Natural killer cell (primary cell): ENCODE results near the gene ACAA2. TPM values are rescaled to one million over a fixed set of nuclear protein-coding genes. Genes with fewer than 3 reads are reported as not detected.
"Not testable (repeated sequence)": the region's sequence is repeated elsewhere in the genome, so short reads cannot be mapped to it uniquely, and the experiment has no call there.

Experiments used
- ATAC-seq, 3 donors: fragments of 150-1000 bp in 2 of 3; fragments of 200-7000 bp in 1 of 3; cut with Tn5 transposase; 1 replicate in 1 of 3; 2 replicates in 2 of 3; pipeline ENCODE4 v1.10.0; 2021; ENCODE audit warnings: mild to moderate bottlenecking in 2 of 3, moderate library complexity in 2 of 3
- DNase-seq, 2 donors: peaks; one replicate each; pipeline versions ENCODE4 v3.0.0 to v3.0.0-alpha.2; 2013 to 2021; ENCODE audit warnings: mixed read lengths in 1 of 2
- H3K27ac ChIP-seq: one replicate; pipeline ENCODE4 v1.5.1; 2013; ENCODE audit warnings: mild to moderate bottlenecking, low read length
- H3K27me3 ChIP-seq: one replicate; pipeline ENCODE4 v1.6.1; 2013; ENCODE audit warnings: low read length; ENCODE audit not compliant: control insufficient read depth, insufficient read depth
- H3K36me3 ChIP-seq: one replicate; pipeline ENCODE4 v1.6.1; 2013; ENCODE audit warnings: low read length; ENCODE audit not compliant: control insufficient read depth, insufficient read depth
- H3K4me1 ChIP-seq: one replicate; pipeline ENCODE4 v1.6.1; 2013; ENCODE audit warnings: low read length; ENCODE audit not compliant: control insufficient read depth, insufficient read depth
- H3K4me3 ChIP-seq: one replicate; pipeline ENCODE4 v1.5.1; 2013; ENCODE audit warnings: low read length
- H3K9me3 ChIP-seq: one replicate; pipeline ENCODE4 v1.6.1; 2013; ENCODE audit warnings: low read length; ENCODE audit not compliant: control insufficient read depth, insufficient read depth
- H3K27ac Mint-ChIP-seq, 2 donors: one replicate each; pipeline ENCODE4 v1.8.0; 2022; ENCODE audit warnings: mild to moderate bottlenecking in 2 of 2, mixed read lengths in 2 of 2, moderate library complexity in 1 of 2
- H3K27me3 Mint-ChIP-seq, 2 donors: one replicate each; pipeline ENCODE4 v1.8.0; 2022; ENCODE audit warnings: low read depth in 2 of 2, mixed read lengths in 2 of 2
- H3K36me3 Mint-ChIP-seq: one replicate; pipeline ENCODE4 v1.8.0; 2022; ENCODE audit warnings: mixed read lengths
- H3K4me1 Mint-ChIP-seq, 2 donors: one replicate each; pipeline ENCODE4 v1.8.0; 2022; ENCODE audit warnings: mixed read lengths in 2 of 2
- H3K4me3 Mint-ChIP-seq: one replicate; pipeline ENCODE4 v1.8.0; 2022; ENCODE audit warnings: mild to moderate bottlenecking, moderate library complexity, mixed read lengths
- H3K9me3 Mint-ChIP-seq, 2 donors: one replicate each; pipeline ENCODE4 v1.8.0; 2022; ENCODE audit warnings: mixed read lengths in 2 of 2
- WGBS: methylation state at CpG from one replicate; pipeline ENCODE4 v1.1.7; 2013; ENCODE audit warnings: missing lambda C conversion rate; ENCODE audit not compliant: insufficient coverage; 5-methylcytosine and 5-hydroxymethylcytosine counted together
- intact Hi-C: fragments of 100-400 bp; cut with micrococcal nuclease; formaldehyde crosslinking; loops from one replicate; pipeline ENCODE4 v1.14.2; 2022
- total RNA-seq, 4 donors: library from RNA; stranded (reverse); fragments of 120-200 nt in 1 of 4; gene quantifications; one replicate each; pipeline versions ENCODE4 v1.2.3 to v1.2.4, GENCODE V29; 2013 to 2022
- TF ChIP-seq, protein P1 (sequence below): fragments of 200-600 bp; IDR thresholded peaks from one replicate; pipeline ENCODE4 v1.8.0; 2022; ENCODE audit warnings: antibody characterized with exemption

Gene ACAA2
- total RNA-seq, 3 donors from 2014 or later (not counting 1 experiment from before 2014, with no cell fraction given): 47.0 to 71.7 (median 59.2) TPM

DNA sequence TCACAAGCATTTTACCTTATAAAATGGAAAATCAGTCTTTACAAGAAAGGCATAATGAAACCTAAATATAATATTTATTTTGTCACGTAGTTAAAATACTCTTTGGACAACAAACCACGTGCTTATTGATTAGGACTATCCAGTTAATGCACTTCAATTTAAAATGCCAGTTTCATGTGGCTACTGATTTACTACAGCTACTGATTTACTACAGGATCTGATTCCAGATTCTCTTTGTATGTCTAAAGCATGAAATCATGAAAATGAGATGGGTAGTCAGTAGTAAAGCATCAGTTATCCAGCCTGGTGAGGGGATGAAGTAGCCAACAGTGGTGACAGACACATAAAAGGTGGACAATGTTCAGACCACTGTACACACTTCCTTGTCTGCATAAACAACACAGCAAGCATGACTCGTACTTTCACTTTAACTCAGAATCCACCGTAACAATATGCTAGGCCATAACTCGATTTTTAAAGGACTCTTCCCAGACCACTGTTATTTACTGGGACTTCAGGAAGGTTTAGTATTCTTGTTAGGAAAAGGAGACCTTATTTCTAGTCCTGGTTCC, 24.9 kb downstream of the ACAA2 start:
- Mint-ChIP-seq H3K4me1 (peaks cover 53 to 56% of the 10 kb centered on the region in 2 donors), H3K27me3 (no peaks in the 10 kb centered on the region), H3K4me3 (peak overlapping the region; percentile 78), H3K9me3 (no peaks in the 10 kb centered on the region), H3K27ac (peak overlapping the region; percentile 87 to 93), H3K36me3 (peaks cover 29% of the 10 kb centered on the region)
- Histone ChIP-seq H3K27ac (peak overlapping the region; percentile 73), H3K9me3 (no peaks in the 10 kb centered on the region), H3K4me1 (peaks cover 15% of the 10 kb centered on the region), H3K4me3 (no peak overlapping the region), H3K36me3 (peaks cover 42% of the 10 kb centered on the region), H3K27me3 (no peaks in the 10 kb centered on the region)
- intact Hi-C loops: no loop called here
- peak; percentile 54 to 65 (median 61) for ATAC-seq
- WGBS: 40% methylated on average over 5 of the region's 5 CpGs
- TF ChIP-seq, protein P1, sequence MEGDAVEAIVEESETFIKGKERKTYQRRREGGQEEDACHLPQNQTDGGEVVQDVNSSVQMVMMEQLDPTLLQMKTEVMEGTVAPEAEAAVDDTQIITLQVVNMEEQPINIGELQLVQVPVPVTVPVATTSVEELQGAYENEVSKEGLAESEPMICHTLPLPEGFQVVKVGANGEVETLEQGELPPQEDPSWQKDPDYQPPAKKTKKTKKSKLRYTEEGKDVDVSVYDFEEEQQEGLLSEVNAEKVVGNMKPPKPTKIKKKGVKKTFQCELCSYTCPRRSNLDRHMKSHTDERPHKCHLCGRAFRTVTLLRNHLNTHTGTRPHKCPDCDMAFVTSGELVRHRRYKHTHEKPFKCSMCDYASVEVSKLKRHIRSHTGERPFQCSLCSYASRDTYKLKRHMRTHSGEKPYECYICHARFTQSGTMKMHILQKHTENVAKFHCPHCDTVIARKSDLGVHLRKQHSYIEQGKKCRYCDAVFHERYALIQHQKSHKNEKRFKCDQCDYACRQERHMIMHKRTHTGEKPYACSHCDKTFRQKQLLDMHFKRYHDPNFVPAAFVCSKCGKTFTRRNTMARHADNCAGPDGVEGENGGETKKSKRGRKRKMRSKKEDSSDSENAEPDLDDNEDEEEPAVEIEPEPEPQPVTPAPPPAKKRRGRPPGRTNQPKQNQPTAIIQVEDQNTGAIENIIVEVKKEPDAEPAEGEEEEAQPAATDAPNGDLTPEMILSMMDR: no peak
- DNase-seq: peak in 1 of 2 donors; percentile 31

DNA sequence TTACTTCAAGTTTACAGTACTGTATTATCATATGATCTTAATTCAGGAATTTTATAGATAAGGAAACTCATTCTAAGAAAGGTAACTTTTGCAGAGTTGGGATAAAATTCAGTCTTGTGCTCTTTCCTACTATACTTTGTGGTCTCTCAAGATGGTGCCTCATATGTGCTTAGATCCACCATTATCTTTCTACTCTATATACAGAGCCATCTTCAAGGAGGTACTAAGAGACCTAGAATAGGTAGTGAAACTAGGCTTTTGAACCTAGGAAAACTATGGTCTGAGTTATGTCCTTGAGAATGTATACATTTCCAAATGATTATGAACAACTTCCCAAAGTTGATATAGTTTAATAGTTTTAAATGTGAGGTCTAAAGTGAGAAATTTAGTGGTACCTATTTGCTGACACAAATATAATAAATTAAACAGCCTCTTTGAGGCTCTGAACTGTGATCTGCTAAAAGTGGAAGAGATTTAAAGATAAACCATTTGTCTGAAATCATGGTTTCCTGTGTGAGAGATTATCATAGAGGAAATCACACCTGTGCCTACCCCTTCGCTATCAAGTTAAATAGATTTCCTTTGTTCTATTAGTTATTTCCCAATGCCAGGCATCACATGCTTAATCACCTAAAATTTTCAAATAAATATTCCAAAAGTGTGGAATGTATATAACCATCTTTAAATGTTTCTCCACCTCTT, 27.2 kb downstream of the ACAA2 start:
- Mint-ChIP-seq H3K9me3 (no peaks in the 10 kb centered on the region), H3K27ac (peak overlapping the region; percentile 61 to 85), H3K36me3 (peaks cover 30% of the 10 kb centered on the region), H3K4me1 (peaks cover 64 to 65% of the 10 kb centered on the region in 2 donors), H3K4me3 (peak overlapping the region; percentile 86), H3K27me3 (no peaks in the 10 kb centered on the region)
- TF ChIP-seq, protein P1: no peak
- Histone ChIP-seq H3K27me3 (no peaks in the 10 kb centered on the region), H3K36me3 (peaks cover 41% of the 10 kb centered on the region), H3K9me3 (no peaks in the 10 kb centered on the region), H3K4me1 (peaks cover 15% of the 10 kb centered on the region), H3K27ac (peak overlapping the region; percentile 51), H3K4me3 (no peak overlapping the region)
- ATAC-seq (peak; percentile 58 to 78 (median 76)), DNase-seq (peak in 1 of 2 donors; percentile 51)
- 33% methylated on average over 1 of the region's 1 CpG for WGBS
- intact Hi-C loops: no loop called here

DNA sequence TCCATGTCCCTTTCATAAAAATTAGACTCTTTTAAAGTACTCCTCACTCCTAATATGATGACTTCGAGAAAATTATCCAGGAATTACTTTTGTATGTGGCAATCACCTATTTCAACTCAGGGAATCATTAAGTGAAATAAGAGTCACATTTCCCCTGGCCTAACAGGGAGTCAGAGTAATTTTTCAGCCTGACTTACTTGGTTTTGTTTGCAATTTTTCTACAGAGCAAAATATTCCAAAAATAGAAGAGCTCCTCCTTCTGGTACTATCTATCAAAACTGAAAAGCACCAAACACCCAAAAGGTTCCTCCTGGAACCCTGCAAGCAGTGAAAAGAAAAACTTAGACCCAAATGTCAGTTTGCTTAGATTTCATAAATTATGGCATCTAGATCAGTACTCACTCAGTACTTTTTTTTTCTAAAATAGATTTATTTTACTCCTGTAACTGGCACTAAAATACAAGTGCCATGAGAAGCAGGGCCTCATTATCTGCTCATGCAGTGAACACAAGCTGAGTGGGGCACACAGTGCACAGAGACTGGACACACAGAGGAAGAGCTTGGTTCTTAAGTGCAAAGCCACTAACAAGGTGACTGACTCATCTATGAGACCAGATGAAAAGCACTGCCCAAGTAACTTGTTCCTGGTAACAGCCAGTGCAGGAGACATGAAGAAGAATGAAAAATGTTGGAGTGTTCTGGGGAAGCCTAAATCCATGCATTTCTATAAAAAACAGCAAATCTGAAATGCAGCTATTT, 28.7 kb downstream of the ACAA2 start:
- H3K27me3 ChIP-seq: no peaks in the 10 kb centered on the region
- Mint-ChIP-seq H3K27me3 (no peaks in the 10 kb centered on the region), H3K4me1 (peaks cover 65 to 76% of the 10 kb centered on the region in 2 donors), H3K9me3 (no peaks in the 10 kb centered on the region), H3K27ac (peak overlapping the region; percentile 61 to 85), H3K36me3 (peaks cover 34% of the 10 kb centered on the region), H3K4me3 (peak overlapping the region; percentile 86)
- no peak overlapping the region for H3K4me3 ChIP-seq
- intact Hi-C loops: loop anchor here (2.0 kb wide), 1 partner anchor 28 kb away; the partner anchor contains the start of gene ACAA2
- no peaks in the 10 kb centered on the region for H3K9me3 ChIP-seq
- H3K4me1 ChIP-seq: peaks cover 15% of the 10 kb centered on the region
- WGBS: 91% methylated on average over 1 of the region's 1 CpG
- peak overlapping the region; percentile 41 for H3K27ac ChIP-seq
- TF ChIP-seq, protein P1: no peak
- peaks cover 39% of the 10 kb centered on the region for H3K36me3 ChIP-seq
- ATAC-seq: peak; percentile 61 to 76 (median 74)
- peak in 1 of 2 donors; percentile 9 for DNase-seq

DNA sequence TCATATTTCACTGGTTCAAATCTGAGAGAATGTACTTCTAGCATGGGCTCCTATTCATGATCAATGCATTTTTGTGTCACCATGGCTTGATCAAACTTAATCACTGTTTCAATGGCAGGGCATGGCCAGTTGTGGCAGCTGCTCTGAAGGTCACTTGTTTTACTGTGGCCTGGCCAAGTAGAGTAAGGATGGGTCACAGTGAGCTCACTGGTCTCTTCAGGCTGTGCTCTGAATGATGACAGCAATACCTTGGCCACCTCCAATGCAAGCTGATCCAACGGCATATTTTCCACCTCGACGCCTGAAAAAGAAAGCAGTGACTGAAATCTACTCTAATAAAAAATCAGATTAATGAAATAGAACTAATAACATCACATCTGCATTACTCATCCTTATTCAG, 29.7 kb downstream of the ACAA2 start:
- Mint-ChIP-seq H3K4me1 (peaks cover 59 to 70% of the 10 kb centered on the region in 2 donors), H3K27ac (peak overlapping the region; percentile 61 to 85), H3K36me3 (peaks cover 37% of the 10 kb centered on the region), H3K4me3 (peak overlapping the region; percentile 86)
- not testable (repeated sequence) for H3K27me3 Mint-ChIP-seq, ATAC-seq, H3K27me3 ChIP-seq, H3K9me3 Mint-ChIP-seq, DNase-seq, H3K9me3 ChIP-seq, H3K4me3 ChIP-seq, H3K27ac ChIP-seq
- 100% methylated on average over 3 of the region's 3 CpGs for WGBS
- Histone ChIP-seq H3K4me1 (peaks cover 12% of the 10 kb centered on the region), H3K36me3 (peaks cover 37% of the 10 kb centered on the region)
- intact Hi-C loops: loop anchor here (2.0 kb wide), 1 partner anchor 29 kb away; the partner anchor contains the start of gene ACAA2
